Measurements from ENCODE around the gene CUL9.

DNA sequence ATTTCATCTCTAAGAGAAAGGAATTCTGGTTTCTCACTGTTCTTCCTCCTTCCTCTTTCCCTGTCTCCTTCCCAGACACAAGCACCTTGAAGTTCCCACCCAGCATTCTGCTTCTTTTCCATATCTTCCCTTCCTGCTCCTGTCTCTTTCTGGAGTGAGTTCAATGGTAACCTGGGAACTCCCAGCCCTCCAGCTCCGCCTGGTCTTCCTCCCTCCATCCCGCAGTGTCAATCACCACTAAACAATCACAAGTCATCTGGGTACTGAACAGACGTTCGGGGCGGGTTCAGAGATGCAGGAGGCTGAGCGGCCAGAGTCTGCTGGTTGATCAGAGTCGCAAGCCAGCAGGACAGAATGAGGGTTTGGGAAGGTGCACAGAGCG, 69.0 kb downstream of the CUL9 start:
- no peak for TF ChIP-seq POLR2A (IDR thresholded peaks at IDR 0.05; ENCODE audit: low read depth)
- TF ChIP-seq, protein P1, sequence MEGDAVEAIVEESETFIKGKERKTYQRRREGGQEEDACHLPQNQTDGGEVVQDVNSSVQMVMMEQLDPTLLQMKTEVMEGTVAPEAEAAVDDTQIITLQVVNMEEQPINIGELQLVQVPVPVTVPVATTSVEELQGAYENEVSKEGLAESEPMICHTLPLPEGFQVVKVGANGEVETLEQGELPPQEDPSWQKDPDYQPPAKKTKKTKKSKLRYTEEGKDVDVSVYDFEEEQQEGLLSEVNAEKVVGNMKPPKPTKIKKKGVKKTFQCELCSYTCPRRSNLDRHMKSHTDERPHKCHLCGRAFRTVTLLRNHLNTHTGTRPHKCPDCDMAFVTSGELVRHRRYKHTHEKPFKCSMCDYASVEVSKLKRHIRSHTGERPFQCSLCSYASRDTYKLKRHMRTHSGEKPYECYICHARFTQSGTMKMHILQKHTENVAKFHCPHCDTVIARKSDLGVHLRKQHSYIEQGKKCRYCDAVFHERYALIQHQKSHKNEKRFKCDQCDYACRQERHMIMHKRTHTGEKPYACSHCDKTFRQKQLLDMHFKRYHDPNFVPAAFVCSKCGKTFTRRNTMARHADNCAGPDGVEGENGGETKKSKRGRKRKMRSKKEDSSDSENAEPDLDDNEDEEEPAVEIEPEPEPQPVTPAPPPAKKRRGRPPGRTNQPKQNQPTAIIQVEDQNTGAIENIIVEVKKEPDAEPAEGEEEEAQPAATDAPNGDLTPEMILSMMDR (IDR thresholded peaks at IDR 0.05): no peak
- no peak for TF ChIP-seq POLR2AphosphoS5 (IDR thresholded peaks at IDR 0.05)
- TF ChIP-seq EP300 (IDR thresholded peaks at IDR 0.05): no peak
